HG03097 (cell line): ENCODE measurements around the gene UBE2D3.
A peak's percentile ranks its signal among the peaks of the same experiment; 100 is the strongest.

ENCODE experiments used
- ATAC-seq: cut with Tn5 transposase; IDR thresholded peaks from one replicate; pipeline ENCODE4 v1.9.1; 2021; ENCODE audit not compliant: unreplicated experiment, low FRiP score

UBE2D3 gene

DNA sequence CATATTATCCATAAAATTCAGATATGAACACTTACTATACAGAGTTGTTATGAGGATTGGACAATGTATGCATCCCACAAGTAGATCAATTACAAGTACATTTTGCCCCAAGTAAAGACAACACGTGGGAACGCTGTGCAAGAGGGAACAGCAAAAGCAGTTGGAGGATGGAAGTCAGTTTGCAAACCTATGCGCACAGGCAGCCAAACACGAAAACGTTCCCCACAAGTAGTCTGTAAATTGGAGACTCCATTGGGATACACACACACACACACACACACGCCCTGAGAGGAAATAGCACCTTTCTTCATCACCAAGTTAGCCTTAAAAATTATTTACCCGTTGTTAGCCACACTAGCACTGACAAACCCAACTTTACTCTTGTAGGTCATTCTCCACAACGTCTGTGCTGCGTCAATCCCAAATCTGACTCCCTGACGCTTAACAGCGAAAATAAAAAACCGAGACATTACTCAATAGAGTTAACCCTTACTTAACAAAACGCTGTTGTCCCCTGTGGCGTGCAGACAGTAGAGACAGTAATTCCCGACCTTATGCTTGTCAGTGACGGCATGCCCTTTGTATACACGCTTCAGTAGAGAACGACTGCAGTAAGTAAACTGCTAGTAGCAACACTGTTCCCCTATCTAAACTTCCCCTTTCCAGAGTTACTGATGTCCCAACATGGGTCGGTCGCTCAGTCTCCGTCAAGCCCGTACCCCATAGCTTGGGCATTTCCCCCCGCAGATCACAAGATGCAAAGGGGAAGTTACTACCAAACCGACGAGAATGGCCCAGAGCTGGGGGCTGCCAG lies 67.3 kb downstream of the UBE2D3 start:
- peak; percentile 51 for ATAC-seq

DNA sequence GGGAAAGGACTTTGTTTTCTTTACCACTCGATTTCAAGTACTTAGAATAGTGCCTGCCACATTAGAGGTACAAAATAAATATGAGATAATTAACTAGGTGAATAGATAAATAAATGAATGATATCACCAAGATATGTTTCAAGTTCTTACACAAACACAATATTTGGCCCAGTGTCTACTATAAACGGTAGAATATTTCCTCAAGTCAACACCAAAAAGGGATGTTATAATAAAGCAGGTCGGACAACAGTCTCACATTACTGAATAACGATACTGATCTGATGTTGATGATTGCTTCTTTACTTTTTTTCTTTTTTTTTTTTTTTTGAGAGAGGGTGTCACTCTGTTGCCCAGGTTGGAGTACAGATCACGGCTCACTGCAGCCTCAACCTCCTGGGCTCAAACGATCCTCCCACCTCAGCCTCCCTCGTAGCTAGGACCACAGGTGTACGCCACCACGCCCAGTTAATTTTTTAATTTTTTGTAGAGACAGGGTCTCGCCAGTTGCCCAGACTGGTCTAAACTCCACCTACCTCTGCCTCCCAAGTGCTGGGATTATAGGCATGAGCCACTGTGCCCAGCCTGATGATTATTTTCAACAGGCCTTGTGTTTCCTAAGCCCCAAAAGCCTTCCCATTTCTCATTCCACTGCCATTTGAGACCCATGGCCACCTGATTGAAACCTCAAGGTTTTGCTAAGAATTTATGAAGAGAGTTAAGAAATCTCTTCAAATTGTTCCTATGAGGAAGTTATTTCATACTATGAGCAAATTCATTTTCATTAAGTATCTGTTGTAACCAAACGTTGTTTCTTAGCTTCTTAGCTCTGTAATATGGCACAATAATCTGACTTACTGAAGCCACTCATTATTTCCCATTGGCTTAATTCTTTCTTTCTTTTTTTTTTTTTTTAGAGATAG lies 68.8 kb downstream of the UBE2D3 start:
- no peak for ATAC-seq

DNA sequence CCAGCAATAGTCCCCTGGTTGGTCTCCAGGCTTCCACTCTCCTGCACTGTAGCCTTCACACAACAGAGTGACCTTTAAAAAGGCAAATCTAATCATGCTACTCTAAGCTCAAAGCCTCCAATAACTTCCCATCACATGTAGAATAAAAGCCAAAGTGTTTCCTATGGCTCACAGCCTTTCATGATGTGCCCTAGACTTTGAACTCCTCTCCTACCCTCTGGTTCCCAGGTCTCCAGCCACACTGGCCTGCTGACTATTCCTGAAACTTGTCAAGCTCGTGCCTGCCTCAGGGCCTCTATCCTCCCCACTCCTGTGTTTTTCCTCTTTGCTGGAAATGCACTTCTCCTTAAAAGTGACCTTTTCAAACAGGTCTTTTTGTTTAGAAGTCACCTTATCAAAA lies 69.7 kb downstream of the UBE2D3 start:
- no peak for ATAC-seq

DNA sequence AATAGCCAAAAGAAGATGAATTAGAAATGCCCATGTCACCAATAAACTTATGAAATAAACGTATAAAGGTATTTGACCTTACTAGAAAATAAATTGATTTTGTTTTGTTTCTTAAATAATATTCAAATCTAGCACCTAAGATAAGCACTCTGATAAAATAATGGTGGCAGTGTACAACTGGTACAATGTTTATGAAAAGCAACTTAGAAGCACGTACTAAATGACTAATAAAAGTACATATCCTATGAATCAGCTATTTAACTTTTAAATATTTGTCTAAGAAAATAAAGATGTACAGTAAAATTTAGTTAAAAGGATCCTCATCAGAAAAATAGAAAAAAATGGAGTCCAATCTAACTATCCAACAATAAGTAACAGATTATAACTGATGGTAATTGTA lies 73.3 kb downstream of the UBE2D3 start:
- ATAC-seq: no peak

DNA sequence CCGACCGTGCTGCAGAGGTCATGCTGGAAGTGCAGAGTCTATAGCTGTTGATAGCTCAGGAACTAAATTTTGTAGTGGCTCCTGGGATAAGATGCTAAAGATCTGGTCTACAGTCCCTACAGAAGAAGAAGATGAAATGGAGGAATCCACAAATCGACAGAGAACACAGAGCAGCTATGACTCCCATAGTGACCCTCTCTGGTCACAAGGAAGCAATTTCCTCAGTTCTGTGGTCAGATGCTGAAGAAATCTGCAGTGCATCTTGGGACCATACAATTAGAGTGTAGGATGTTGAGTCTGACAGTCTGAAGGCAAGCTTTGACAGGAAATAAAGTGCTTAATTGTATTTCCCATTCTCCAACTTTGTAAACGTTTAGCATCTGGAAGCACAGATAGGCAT lies 75.4 kb downstream of the UBE2D3 start:
- no peak for ATAC-seq
